Suppressor macrophage treated with lipopolysaccharide for 4 hours (primary cell): Measurements from ENCODE around the gene CAPN11.

Source experiments
- DNase-seq: peaks from one replicate; pipeline ENCODE4 v3.0.0-alpha.2; 2020

The CAPN11 gene

GRCh38 chr6:44158770-44159228 is at the start of gene CAPN11:
TSS of gene CAPN11 (plus strand) at chr6:44158820. CDS start at chr6:44158849, 29 bp downstream.
- DNase-seq, result no peak

- DNase-seq, result no peak
Observed at GRCh38 chr6:44109212-44109611, 49.4 kb upstream of the CAPN11 start.

DNA sequence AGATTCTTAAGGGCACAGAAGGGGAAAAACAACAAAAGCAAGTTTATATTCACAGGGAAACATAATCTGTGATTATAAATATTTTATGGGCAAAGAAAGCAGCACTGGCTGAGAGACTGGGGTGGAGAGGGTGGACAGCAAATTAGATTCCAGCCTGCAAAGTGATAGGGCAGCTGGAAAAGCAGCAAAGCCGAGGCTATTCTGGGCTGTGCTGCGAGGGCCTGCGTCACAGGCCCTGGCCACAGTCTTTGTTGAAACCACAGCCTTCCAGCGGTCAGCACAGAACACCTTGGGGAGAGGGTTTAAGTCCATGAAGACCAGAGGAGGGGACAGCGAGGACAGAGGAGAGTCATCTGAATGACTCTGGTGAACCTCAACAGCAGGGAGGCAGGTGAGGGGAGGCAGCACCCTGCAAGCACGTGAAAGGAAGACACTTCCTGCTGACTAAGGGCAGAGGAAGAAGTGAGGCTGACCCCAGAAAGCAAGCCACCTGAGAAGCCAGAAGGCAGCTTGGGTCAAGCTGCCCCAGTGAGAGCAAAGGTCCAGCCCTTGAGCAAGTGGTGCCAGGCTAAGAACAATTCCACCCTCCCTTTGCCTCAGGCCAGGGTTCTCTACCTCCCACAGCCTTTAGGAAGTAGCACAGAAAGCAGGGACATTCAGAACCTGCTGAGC is 48.5 kb upstream of the CAPN11 start:
- DNase-seq, result no peak

- no peak for DNase-seq
Observed at GRCh38 chr6:44110966-44111365, 47.7 kb upstream of the CAPN11 start.

GRCh38 chr6:44111434-44112417 is 46.9 kb upstream of the CAPN11 start:
- DNase-seq, result no peak

GRCh38 chr6:44113414-44113813 is 45.2 kb upstream of the CAPN11 start:
- DNase-seq, result no peak

DNA sequence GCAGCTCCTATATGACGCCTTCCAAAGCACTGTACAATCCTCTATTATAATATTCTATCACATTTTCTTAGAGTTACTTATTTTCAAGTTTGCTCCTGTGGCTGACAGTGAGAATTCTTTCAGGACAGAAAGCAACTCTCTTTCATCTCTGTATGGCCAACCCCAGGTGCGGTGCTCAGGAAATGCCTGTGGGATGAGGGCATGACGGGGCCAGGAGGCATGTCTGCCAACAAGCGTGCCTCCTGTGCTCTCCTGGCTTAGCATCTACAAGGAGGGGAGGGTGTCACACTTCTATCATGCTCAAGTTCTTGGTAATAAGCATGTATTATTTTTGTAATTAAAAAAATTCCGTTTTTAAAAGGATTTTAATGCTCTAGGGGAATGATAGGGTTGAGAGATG is 42.8 kb upstream of the CAPN11 start:
- no peak for DNase-seq

- DNase-seq, result peak; percentile 33
Observed at GRCh38 chr6:44116641-44117382, 41.8 kb upstream of the CAPN11 start.

DNA sequence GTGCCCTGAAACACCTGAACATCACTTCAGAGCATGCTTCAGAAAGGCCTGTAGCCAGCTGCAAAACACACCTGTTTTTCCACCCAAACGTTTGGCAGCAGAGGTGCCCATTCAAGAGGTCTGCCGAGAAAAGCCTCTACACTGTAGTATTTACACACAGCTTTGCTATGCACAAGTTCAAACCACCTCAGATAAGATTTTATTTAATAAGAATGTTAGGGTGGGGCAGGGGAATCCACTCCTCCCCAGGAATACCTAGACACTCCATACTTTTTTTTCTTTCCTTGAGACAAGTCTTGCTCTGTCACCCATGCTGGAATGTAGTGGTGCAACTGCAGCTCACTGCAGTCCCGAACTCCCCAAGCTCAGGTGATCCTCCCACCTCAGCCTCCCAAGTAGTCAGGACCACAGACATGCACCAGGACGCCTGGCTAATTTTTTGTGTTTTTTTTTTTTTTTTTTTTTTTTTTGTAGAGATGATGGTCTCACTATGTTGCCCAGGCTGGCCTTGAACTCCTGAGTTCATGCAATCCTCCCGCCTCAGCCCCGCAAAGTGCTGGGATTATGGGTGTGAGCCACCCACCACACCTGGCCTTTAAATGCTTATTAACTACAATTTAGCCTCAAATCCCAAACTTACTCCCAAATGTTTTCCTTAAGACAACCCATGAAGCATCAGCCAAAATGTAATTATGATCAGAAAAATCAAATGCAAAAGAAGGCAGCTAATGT is 41.1 kb upstream of the CAPN11 start:
- no peak for DNase-seq

GRCh38 chr6:44119704-44120262 is 38.8 kb upstream of the CAPN11 start:
- no peak for DNase-seq

- DNase-seq, result no peak
Observed at GRCh38 chr6:44120692-44121443, 37.8 kb upstream of the CAPN11 start.

GRCh38 chr6:44122801-44123200 is 35.8 kb upstream of the CAPN11 start:
- peak; percentile 28 for DNase-seq

DNA sequence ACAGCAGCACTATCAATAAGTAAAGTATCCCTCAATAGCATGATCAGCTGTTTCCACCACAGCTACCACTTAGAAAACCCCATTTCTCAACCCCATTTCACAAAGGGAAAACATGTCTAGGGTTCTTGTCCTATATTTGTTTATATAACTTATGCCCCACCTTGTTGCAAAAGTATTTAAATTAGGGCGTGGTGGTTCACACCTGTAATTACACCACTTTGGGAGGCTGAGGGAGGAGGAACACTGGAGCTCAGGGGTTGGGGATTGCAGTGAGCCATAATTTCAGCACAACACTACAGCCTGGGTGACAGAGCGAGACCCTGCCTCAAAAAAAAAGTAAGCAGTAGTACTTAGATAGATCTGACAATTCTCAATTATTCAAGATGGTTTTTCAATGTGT is 35.1 kb upstream of the CAPN11 start:
- no peak for DNase-seq

DNA sequence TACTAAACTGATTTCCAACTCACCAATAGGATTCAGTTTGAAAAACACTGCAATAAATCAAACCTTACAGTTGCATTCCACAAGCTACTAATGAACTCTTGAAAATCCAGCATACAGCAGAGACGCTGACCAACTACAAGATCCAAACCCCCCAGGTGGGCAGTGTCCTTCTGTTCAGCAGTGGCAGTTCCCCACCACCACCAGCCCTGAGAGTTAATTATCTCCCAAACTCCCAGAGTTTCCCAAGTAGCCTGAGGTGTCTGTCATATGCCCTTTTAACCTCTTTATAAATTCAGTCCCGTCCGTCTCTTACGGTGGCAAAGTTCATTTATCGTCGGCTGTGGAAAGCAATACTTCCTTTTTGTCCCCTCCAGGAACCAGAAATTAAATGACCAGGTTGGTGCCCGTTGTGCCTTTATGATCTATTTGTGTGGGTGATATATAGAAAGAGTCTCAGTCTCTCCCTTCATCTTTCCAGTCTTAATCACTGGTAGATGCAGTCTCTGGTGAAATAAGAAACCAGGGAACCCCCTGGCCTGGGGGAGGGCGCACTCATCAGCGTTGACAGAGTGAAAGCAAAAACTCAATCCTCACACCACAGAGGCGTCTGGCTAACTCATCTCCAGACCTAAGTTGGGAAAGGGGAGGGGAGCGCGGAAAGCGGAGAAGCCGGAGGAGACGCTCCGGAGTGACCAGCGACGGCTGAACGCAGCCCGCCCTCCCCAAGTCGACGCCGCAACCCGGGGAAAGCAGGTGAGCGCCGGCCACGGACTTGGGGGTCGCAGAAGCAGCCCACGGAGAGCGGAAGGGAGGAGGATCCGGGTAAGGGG is 32.1 kb upstream of the CAPN11 start:
- DNase-seq, result peak; percentile 95

DNA sequence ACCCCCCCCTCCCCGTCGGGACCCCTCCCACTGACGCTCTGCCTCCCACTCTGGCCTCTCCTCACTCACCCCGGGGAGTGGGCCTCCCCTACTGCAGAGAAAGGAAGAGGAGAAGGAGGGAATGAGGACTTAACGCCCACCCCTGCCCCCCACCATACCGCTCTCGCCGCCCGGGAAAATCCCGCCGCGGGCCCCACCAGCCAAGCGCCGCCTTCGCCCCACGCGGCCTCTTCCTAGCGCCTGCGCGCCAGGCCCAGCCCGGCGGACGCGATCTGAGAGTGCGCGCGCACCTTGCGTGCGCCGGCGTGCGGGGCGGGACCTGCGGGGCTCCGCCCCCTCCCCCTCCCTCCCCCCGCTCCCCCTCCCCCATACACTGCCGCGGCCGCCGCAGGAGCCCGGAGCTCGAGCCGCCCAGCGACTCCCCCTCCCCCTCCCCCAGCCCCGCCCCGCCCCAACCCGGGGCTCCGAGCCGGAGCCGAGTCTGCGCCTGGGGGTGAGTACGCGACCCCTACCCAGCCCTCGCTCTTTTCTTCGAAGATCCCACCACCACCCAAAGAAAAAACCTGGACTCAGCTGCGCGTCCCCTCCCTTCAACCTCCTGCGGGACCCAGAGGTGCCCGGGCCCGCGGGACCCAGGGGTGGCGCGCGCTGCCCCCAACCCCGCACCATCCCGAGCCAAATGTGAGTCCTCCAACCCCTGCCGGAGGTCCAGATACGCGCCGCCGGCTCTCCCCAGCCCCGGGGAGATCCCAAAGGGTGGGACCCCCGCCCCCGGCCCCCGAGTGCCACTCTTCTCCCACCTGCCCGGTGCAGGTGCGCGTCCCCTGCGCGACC is 31.2 kb upstream of the CAPN11 start, which contains the start of the genes MRPL14 and TMEM63B:
Gene MRPL14, minus strand, starts transcription at position 267 of the 834 bp plus-strand sequence. CDS start 10,841 bp downstream, outside the sequence.
Gene TMEM63B, plus strand, starts transcription at position 369 of the 834 bp plus-strand sequence. CDS start 7,031 bp downstream, outside the sequence.
- peak; percentile 97 for DNase-seq

- peak; percentile 40 for DNase-seq
Observed at GRCh38 chr6:44128020-44128917, 30.4 kb upstream of the CAPN11 start.

- no peak for DNase-seq
Observed at GRCh38 chr6:44129841-44130322, 28.7 kb upstream of the CAPN11 start.

GRCh38 chr6:44131892-44132291 is 26.7 kb upstream of the CAPN11 start:
- no peak for DNase-seq
